ENCODE measurements around the gene RBP3.

RBP3 gene

GRCh38 chr10:47337310-47337709 is 10.9 kb upstream of the RBP3 start:
- DNase-seq: no peak

DNA sequence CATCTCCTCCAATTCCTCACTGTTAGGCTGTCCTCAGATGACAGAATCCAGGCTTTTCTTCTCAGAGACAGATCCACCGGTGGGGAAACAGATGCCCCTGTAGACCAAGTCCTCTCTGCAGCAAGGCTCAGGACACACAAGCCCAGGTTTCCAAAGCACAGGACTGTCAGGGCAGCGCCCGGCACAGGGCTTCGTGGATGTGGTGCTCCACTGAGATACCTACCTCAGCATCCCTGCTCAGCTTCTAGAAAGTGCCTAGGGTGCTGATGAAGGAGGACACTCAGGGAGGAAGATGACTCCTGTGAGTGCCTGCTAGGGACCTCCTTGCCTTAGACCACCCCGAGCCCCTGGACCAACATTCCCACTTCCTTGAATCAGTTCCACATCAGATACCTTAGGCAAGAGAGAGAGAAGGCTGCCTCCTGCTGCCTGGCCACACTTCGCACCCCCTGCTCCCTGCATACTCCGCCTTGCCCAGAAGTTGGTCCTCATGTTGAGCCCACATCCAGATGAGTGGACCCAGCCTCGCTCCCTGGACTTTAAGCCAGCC is 8.9 kb upstream of the RBP3 start:
- no peak for DNase-seq

- no peak for DNase-seq
These were observed 8.2 kb upstream of the RBP3 start for GRCh38 chr10:47339759-47340607.

GRCh38 chr10:47340608-47341170 is 7.5 kb upstream of the RBP3 start:
- DNase-seq: peak; percentile 36

DNA sequence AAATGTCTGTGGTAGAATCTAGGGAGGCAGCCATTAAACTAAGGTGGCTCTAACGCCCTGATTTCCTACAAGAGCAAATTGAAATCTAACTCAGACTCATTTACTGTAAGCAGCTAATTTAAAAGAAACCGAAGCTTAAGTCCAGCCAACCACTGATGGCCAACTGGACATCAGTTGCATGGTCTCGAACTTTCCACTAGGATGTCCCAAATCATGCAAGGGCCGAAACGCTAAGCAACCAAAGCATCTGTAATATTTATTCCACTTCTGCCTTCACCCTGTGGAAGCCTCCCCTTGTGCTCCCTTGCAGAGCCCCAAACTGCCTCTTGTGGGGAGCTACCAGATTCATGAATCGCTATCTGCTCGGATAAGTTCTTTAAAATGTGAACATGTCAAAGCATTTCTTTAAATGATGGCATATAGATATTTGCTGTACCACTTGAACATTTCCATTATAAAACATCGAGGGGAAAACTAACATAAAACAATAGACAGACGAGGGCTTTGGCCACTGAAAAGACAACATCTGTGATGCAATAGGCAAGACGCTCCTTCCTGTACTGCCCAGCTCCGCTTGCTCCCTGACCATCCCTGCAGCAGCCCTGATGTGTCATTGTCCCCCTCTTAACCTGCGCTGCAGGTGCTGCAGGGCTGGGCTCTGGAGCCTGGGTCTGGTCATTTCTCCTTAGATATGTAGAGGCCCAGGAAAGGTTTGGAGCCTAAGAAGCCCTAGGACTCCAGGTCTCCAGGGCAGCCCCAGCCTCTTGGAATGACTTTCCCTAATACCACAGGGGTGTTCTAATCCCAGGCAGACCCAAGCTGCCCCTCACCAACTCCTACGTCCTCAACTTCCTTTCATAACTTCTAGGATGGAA is 2.9 kb upstream of the RBP3 start:
- DNase-seq: no peak

- DNase-seq: no peak
These were observed 1.4 kb upstream of the RBP3 start for GRCh38 chr10:47346581-47347302.

DNA sequence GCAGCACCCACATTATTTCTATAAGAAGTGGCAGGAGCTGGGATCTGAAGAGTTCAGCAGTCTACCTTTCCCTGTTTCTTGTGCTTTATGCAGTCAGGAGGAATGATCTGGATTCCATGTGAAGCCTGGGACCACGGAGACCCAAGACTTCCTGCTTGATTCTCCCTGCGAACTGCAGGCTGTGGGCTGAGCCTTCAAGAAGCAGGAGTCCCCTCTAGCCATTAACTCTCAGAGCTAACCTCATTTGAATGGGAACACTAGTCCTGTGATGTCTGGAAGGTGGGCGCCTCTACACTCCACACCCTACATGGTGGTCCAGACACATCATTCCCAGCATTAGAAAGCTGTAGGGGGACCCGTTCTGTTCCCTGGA is 874 bp upstream of the RBP3 start:
- DNase-seq: no peak

DNA sequence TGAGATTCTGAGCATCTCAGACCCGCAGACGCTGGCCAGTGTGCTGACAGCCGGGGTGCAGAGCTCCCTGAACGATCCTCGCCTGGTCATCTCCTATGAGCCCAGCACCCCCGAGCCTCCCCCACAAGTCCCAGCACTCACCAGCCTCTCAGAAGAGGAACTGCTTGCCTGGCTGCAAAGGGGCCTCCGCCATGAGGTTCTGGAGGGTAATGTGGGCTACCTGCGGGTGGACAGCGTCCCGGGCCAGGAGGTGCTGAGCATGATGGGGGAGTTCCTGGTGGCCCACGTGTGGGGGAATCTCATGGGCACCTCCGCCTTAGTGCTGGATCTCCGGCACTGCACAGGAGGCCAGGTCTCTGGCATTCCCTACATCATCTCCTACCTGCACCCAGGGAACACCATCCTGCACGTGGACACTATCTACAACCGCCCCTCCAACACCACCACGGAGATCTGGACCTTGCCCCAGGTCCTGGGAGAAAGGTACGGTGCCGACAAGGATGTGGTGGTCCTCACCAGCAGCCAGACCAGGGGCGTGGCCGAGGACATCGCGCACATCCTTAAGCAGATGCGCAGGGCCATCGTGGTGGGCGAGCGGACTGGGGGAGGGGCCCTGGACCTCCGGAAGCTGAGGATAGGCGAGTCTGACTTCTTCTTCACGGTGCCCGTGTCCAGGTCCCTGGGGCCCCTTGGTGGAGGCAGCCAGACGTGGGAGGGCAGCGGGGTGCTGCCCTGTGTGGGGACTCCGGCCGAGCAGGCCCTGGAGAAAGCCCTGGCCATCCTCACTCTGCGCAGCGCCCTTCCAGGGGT is 703 bp downstream of the RBP3 start:
- no peak for DNase-seq

DNA sequence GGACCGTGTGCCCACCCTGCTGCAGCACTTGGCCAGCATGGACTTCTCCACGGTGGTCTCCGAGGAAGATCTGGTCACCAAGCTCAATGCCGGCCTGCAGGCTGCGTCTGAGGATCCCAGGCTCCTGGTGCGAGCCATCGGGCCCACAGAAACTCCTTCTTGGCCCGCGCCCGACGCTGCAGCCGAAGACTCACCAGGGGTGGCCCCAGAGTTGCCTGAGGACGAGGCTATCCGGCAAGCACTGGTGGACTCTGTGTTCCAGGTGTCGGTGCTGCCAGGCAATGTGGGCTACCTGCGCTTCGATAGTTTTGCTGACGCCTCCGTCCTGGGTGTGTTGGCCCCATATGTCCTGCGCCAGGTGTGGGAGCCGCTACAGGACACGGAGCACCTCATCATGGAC is 1.4 kb downstream of the RBP3 start:
- DNase-seq: no peak

DNA sequence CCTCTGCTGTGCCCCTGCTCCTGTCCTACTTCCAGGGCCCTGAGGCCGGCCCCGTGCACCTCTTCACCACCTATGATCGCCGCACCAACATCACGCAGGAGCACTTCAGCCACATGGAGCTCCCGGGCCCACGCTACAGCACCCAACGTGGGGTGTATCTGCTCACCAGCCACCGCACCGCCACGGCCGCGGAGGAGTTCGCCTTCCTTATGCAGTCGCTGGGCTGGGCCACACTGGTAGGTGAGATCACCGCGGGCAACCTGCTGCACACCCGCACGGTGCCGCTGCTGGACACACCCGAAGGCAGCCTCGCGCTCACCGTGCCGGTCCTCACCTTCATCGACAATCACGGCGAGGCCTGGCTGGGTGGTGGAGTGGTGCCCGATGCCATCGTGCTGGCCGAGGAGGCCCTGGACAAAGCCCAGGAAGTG is 1.8 kb downstream of the RBP3 start:
- DNase-seq: no peak

- DNase-seq: no peak
These were observed 2.8 kb downstream of the RBP3 start for GRCh38 chr10:47350671-47351640.

DNA sequence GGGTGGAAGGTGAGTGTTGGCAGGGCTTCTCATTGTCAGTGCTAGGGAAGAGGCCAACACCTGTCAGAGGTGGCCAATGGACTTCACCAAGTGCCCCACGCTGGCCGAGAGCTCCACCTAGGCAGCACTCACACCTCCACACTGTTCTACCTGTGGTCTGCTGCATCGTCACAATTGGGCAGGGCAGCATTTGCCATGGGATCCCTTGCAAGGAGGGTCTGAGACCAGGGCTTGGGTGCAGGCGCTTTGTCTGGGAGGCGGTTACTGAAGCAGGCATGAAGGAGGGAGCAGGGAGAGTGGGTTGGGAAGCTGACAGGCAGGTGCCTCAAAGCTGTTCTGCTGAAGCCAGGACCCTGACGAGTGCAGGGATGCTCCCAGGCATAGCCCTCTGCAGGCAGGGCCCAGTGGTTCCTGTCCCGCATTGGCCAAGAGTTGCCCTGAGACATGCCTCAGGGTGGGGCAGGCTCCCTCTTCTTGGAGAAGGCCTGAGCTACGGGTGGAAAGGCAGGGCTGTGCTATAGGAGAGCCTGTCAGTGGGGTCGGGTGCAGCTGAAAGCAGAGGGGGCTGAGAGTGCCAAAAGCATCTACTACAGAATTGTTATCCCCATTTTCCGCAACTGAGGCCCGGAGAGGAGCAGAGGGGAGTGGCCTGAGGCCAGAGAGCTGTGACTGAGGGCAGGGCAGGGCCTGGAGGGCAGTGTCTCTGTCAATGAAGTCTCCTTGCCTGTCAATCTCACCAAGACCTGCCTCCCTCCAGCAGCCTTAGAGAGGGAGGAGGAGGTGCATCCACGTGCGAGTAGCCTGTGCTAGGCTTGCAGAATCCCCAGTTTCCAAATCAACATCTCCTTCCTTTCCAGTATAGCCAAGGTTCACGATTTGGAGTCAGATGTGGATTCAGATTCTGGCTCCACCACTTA is 4.0 kb downstream of the RBP3 start:
- no peak for DNase-seq

- no peak for DNase-seq
These were observed 5.2 kb downstream of the RBP3 start for GRCh38 chr10:47353351-47353750.

DNA sequence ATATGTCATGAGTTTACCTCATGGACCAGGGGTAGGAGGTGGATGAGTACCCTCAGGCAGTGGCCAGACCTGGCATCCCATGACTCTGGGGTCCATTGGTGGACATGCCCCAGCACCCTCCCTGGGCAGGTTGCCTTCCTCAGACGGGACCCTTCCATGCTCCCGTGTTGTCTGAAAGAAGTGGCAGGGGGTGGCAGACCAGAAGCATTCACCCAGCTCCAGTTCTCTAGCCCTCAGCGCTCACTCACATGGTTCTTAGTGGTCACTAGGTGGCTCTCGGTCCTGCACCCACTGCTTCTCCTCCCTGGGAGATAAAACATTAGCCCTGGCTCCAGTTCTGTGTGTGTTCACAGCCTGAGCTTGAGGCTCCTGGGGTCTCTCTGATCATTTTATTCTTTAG is 6.0 kb downstream of the RBP3 start:
- DNase-seq: no peak

- no peak for DNase-seq
These were observed 6.7 kb downstream of the RBP3 start for GRCh38 chr10:47354900-47355299.

- DNase-seq: no peak
These were observed 8.5 kb downstream of the RBP3 start for GRCh38 chr10:47356708-47357107.

GRCh38 chr10:47357131-47357582 is 9.0 kb downstream of the RBP3 start:
- no peak for DNase-seq

- no peak for DNase-seq
These were observed 9.7 kb downstream of the RBP3 start for GRCh38 chr10:47357911-47358310.

DNA sequence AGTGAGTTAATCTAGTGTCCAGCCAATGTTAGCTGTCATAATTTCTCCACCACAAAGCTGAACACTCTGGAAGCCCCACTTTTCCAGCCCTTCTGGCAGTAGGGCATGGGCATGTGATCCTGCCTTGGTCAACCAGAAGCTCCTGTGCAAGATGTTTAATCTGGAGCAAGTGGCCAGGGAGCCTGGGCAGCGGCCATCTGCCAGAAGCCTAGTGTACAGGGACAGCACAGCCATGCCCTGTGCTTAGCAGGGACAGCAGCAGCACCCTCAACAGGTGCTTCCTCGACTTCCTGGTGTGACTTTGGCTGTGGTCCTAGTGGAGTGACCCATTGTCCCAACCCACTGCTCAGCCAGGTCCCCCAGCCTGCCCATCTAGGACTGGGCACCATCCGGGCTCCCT is 10.3 kb downstream of the RBP3 start:
- DNase-seq: no peak
